H1 (cell line): ENCODE results near the gene TNC.

ENCODE experiments used
- CTCF ChIP-seq, 3 experiments: IDR thresholded peaks; 1 replicate in 2 of 3; 2 replicates in 1 of 3; pipeline versions ENCODE4 v1.5.1 to v1.6.1; 2011; ENCODE audit warnings: low read length in 3 of 3, mild to moderate bottlenecking in 3 of 3, inconsistent platforms in 2 of 3, low read depth in 1 of 3, moderate library complexity in 1 of 3; ENCODE audit not compliant: insufficient read depth in 1 of 3; ENCODE audit errors: control extremely low read depth in 1 of 3
- EZH2 ChIP-seq: fragments of 200-600 bp; sonication (generic); IDR thresholded peaks from 2 replicates; pipeline ENCODE4 v1.7.1; 2012; ENCODE audit warnings: low read depth, mild to moderate bottlenecking, moderate library complexity, low read length, inconsistent platforms; ENCODE audit not compliant: severe bottlenecking
- POLR2A ChIP-seq, 2 experiments: IDR thresholded peaks; 1 replicate in 1 of 2; 2 replicates in 1 of 2; pipeline ENCODE4 v1.6.1; 2011; ENCODE audit warnings: low read depth in 2 of 2, low read length in 2 of 2, mild to moderate bottlenecking in 2 of 2; ENCODE audit errors: control extremely low read depth in 1 of 2
- SP1 ChIP-seq: IDR thresholded peaks from 2 replicates; pipeline ENCODE4 v1.6.1; 2011; ENCODE audit warnings: low read depth, low read length

- no peak for TF ChIP-seq CTCF (IDR thresholded peaks at IDR 0.05; ENCODE audit: control extremely low read depth in 1 of 3, insufficient read depth in 1 of 3, low read depth in 1 of 3, low read length in 3 of 3)
- TF ChIP-seq EZH2 = no peak
- no peak for TF ChIP-seq SP1
- no peak for TF ChIP-seq POLR2A (IDR thresholded peaks at IDR 0.05; ENCODE audit: control extremely low read depth in 1 of 2, low read depth in 2 of 2, low read length in 2 of 2)
Measured at GRCh38 chr9:115006660-115007059, 111.3 kb downstream of the TNC start.
